ENCODE measurements around the gene SRRM2. TPM values are rescaled to one million over a fixed set of nuclear protein-coding genes. Genes with fewer than 3 reads are reported as not detected.

The SRRM2 gene
- total RNA-seq: 100 to 1,000 TPM; 118 to 174 TPM

GRCh38 chr16:2752035-2752849 is at the start of gene SRRM2:
SRRM2 (plus strand) TSS chr16:2752638; CDS start chr16:2756365, 3,727 bp downstream.
- Histone ChIP-seq H3K4me1 (peaks cover 0 to 43% of the 10 kb centered on the region in 2 donors), H3K36me3 (peaks cover 5% of the 10 kb centered on the region), H3K4me3 (peak within 1 kb of the TSS; percentile 75 to 98), H3K27me3 (no peaks in the 10 kb centered on the region), H3K27ac (peak within 1 kb of the TSS; percentile 96 to 100), H3K9me3 (no peaks in the 10 kb centered on the region)
- DNase-seq (ENCODE audit: low spot score): peak; percentile 96
- no peak for TF ChIP-seq CTCF (IDR thresholded peaks at IDR 0.05)

- Histone ChIP-seq H3K36me3 (peaks cover 77% of the 10 kb centered on the region), H3K9me3 (no peaks in the 10 kb centered on the region), H3K27ac (peak overlapping the region; percentile 35 to 48), H3K4me1 (peaks cover 0 to 14% of the 10 kb centered on the region in 2 donors), H3K4me3 (no peak overlapping the region), H3K27me3 (no peaks in the 10 kb centered on the region)
- TF ChIP-seq CTCF (IDR thresholded peaks at IDR 0.05): no peak
- DNase-seq (ENCODE audit: low spot score): no peak
These were observed 49.3 kb upstream of the SRRM2 start for GRCh38 chr16:2702871-2703745.

- H3K4me1 ChIP-seq: peaks cover 0 to 14% of the 10 kb centered on the region in 2 donors
- TF ChIP-seq CTCF (IDR thresholded peaks at IDR 0.05): no peak
- no peak overlapping the region for H3K27ac ChIP-seq
- H3K36me3 ChIP-seq: peaks cover 74% of the 10 kb centered on the region
- no peaks in the 10 kb centered on the region for H3K27me3 ChIP-seq
- H3K9me3 ChIP-seq: no peaks in the 10 kb centered on the region
- H3K4me3 ChIP-seq: no peak overlapping the region
- no peak for DNase-seq (ENCODE audit: low spot score)
These were observed 48.1 kb upstream of the SRRM2 start for GRCh38 chr16:2704166-2704982.

- Histone ChIP-seq H3K27me3 (no peaks in the 10 kb centered on the region), H3K36me3 (peaks cover 69% of the 10 kb centered on the region), H3K4me3 (no peak overlapping the region), H3K9me3 (no peaks in the 10 kb centered on the region), H3K4me1 (peaks cover 0 to 14% of the 10 kb centered on the region in 2 donors), H3K27ac (no peak overlapping the region)
- DNase-seq (ENCODE audit: low spot score): no peak
- TF ChIP-seq CTCF (IDR thresholded peaks at IDR 0.05): no peak
These were observed 47.5 kb upstream of the SRRM2 start for GRCh38 chr16:2704983-2705275.

GRCh38 chr16:2705351-2705750 is 47.1 kb upstream of the SRRM2 start:
- DNase-seq (ENCODE audit: low spot score): no peak
- Histone ChIP-seq H3K27ac (no peak overlapping the region), H3K36me3 (peaks cover 65% of the 10 kb centered on the region), H3K9me3 (no peaks in the 10 kb centered on the region), H3K27me3 (no peaks in the 10 kb centered on the region), H3K4me3 (no peak overlapping the region), H3K4me1 (peaks cover 0 to 14% of the 10 kb centered on the region in 2 donors)
- no peak for TF ChIP-seq CTCF (IDR thresholded peaks at IDR 0.05)

Data from right atrium auricular region (tissue), 2 donors.